GM12865 (cell line): ENCODE data around the gene ALKBH3.

Experiments
- DNase-seq: peaks from one replicate; pipeline ENCODE4 v3.0.0; 2010; ENCODE audit warnings: low read depth
- H3K4me3 ChIP-seq: 2 replicates; pipeline ENCODE4 v1.5.1; 2011; ENCODE audit warnings: mild to moderate bottlenecking, low read depth, low read length, control low read depth
- CTCF ChIP-seq: IDR thresholded peaks from 2 replicates; pipeline ENCODE4 v1.5.1; 2011; ENCODE audit warnings: low read length, control low read depth, low read depth, inconsistent platforms; ENCODE audit not compliant: insufficient read depth; ENCODE audit errors: missing control alignments

ALKBH3 gene

GRCh38 chr11:43924112-43924855 is 43.7 kb downstream of the ALKBH3 start:
- TF ChIP-seq CTCF: no peak
- DNase-seq: no peak
- H3K4me3 ChIP-seq: no peak overlapping the region

- no peak for TF ChIP-seq CTCF
- no peak for DNase-seq
- H3K4me3 ChIP-seq: no peak overlapping the region
Observed at GRCh38 chr11:43925063-43925931, 44.7 kb downstream of the ALKBH3 start.

- H3K4me3 ChIP-seq: no peak overlapping the region
- TF ChIP-seq CTCF: no peak
- no peak for DNase-seq
Observed at GRCh38 chr11:43925932-43926505, 45.4 kb downstream of the ALKBH3 start.

GRCh38 chr11:43927070-43927469 is 46.4 kb downstream of the ALKBH3 start:
- H3K4me3 ChIP-seq: no peak overlapping the region
- TF ChIP-seq CTCF: no peak
- DNase-seq: no peak

GRCh38 chr11:43927925-43928707 is 47.5 kb downstream of the ALKBH3 start:
- DNase-seq: no peak
- no peak overlapping the region for H3K4me3 ChIP-seq
- TF ChIP-seq CTCF: no peak

GRCh38 chr11:43928721-43929120 is 48.1 kb downstream of the ALKBH3 start:
- H3K4me3 ChIP-seq: no peak overlapping the region
- DNase-seq: no peak
- no peak for TF ChIP-seq CTCF
